Nucleus accumbens (tissue), 56 donors: Measurements from ENCODE around the gene PHACTR1.

Experiments
- DNase-seq, 56 donors: peaks; one replicate each; lab custom pipeline; 2025; lab: John Stamatoyannopoulos, UW

PHACTR1 gene

DNA sequence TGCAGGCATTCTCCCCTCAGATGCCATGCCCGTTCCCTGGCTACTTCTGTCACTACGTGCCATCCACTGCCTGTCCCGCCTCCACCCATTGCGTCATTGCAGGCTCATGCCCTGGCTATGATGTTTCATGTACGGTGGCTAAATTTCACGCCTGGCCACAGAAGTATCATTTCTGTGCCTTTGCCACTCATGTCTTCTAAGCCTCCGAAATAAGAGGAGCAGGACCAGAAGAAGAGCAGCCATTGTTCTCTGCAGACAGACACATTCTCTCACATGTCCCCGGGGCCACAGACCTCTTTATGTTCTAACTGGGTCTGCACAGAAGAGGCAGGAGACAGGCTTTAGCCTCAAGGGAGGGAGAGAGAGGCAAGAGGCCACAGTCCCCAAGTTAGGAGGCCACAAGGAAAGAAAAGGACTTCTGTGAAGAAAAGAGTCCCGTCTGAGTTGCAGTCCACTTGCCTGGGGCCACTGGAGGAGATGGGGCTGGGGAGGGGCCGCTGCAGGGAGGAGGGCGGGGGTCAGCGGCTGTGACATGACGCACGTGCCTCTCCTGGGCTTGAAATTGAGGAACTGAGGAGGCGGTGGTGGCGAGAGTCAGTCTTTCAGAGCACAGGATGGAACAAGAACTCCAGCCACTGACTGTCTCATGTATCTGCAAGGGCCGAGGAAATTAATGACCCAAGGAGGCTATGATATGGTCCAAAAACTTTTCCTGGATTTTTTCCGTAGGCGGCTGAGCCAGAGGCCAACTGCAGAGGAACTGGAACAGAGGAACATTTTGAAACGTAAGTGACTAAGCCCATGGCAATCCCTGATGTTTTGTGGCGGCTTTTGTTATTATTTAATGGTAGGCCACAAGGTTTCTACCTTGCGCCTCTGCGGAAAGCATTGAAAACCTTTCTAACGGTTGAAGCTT lies 555.8 kb downstream of the PHACTR1 start:
- DNase-seq: peak in 11 of 56 donors; percentile 12 to 55 (median 20)

DNA sequence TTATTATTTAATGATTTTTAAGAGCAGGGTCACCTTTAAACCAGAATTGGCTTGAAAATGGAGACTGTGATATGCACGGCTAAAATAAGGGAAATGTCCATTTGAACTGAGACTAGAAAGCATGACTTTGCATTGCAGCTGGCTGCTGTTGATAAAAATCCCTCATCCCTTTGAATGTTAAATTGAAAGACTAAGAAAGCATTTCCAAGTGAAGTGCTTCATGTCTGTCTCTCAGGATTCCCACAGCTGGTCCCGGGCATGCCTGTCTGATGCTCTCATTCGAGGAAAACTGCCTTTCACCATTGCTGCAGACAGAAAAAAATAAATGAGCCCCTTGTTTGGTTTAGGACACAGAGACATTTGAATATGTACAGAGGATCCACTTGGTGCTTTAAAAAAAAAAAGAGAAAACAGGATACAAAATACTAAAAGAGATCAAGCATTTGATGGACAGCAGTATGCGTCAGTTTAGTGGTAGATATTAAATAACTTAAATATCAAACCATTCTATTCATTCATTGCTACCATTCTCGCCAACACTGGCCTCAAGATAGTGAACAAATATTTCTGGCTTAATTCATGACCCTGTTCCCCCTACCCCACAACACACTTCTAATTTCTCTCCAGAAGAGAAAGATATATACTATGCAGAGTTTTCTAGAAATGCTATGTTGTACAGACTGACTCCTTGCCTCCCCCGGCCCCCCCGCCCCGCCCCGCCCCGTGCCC lies 556.8 kb downstream of the PHACTR1 start:
- peak in 16 of 56 donors; percentile 7 to 52 (median 18) for DNase-seq

DNA sequence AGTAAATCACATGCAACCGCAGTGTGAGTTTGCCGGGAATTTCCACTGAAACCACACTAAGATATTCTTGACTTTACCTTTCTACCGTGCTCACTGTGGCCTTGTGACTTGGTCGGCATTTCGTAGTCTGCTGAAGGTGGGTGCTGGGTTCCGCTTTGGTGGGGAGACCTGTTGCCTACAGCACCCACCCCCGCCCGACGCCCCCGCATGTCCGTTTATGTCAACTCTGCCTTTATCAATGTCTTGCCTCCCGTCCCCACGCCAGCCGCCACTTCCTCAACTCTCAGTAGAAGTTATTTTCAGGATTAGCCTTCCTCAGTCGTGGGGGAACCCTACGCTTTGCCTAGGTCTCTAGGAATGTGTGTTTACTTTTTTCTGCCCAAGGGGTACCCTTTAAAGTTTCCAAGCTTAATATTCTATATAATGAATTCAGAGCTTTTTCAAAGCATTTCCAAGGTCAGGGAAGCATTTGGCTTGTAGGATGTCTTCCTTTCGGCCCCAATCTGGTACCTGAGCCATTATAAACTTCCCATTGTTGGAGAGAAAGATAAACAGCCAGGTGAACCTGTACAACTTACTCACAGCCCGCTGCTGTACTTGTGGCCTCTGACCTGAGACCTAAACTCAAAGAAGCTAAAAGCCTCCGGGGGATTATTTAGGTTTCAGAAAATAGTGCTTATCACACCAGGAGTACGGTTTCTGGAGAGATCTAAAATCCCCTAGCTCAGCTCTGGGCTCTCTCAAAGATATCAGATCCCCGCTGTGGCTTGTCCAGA lies 557.6 kb downstream of the PHACTR1 start:
- DNase-seq: peak in 8 of 56 donors; percentile 9 to 52 (median 22)

DNA sequence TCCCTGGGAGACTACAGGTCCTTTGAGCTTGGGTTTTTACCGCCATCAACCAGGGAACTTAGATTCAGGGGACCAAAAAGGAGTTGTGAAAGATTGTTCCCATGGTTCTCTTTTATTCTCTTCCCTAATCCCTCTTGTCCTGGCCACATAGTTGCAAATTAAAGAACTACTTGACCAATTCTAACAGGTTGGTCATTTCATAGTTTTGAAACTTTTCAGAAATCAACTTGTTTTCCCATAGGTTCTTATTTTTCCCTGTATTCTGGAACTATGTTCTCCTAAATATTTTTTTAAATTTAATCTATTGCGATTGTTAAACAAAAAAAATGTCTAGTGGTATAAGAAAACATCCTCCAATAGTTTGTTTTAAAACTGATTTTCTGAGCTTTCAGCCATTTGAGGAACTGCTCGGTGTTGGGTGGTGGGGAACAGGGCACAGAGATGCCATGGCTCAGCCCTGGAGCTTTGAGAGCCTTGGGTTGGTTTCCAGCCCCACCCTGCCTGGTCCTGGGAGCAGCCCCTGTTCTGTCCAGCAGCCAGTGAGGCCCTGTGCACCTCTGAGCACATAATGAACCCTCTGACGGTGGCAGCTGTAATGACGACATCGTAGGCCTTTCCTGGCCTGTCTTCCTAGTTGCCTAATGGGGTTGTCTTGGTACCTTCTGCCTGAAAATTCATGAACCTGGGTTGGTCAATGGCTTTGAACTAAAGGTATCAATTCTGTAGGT lies 558.3 kb downstream of the PHACTR1 start:
- no peak for DNase-seq

DNA sequence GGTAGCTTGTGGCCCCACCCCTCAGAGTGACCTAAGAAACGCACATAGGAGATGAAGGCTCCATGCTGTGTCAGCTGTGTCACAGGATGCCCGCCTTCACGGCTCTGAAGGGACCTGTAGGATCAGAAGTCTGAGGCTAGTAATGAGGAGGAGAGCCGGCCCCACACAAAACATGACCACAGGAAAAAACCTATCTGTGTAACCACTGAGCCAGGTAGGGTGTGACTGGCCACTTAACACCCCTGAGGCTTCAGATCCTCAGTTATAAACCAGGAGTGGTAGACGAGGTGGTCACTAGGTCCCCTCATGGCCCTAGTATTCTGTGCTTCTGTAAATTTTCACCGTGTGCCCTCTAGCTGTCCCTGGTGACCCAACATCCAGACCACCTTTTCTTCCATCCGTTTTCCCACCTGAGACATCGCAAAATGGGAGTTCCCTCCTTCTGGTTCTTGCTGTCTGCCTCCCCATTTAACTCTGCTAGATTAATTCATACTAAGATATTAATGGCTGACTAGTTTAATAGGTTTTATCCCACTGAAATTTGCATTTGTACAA lies 558.9 kb downstream of the PHACTR1 start:
- DNase-seq: no peak

DNA sequence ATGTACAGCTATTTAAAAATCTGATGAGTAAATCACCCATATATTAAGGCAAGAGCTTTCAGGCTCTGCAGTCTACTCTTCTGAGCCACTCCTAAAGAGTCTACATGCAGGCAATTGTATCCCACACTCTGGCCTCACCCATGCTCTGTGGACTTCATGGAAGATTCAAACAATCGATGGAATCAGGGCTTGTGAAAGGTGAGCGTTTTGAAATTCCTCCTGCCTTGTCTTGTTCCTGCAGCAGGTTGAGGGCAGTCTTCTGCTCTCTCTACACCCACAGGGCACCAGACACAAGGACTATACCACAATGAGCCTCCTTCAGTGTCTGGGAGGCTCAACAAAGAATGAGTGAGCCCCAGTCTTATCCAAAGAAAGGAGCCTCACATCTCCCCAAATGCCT lies 560.7 kb downstream of the PHACTR1 start:
- DNase-seq: no peak

DNA sequence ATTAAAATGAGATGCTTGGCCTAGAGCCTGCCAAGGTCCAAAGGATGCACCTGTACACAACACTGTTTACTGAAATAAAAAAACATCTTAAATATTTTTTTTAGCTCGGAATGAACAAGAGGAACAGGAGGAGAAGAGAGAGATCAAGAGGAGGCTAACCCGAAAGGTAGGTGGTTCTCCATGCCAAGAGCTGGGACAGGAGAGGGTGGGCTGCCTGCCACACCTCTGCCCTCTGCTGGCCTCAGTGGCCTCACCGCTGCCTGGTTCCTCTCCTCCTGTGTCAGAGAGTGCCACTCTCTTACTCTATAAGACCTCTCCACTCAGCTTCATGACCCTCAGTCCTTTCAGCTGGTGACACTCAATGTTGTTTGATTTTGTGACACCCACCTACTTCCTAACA lies 561.6 kb downstream of the PHACTR1 start:
- no peak for DNase-seq

DNA sequence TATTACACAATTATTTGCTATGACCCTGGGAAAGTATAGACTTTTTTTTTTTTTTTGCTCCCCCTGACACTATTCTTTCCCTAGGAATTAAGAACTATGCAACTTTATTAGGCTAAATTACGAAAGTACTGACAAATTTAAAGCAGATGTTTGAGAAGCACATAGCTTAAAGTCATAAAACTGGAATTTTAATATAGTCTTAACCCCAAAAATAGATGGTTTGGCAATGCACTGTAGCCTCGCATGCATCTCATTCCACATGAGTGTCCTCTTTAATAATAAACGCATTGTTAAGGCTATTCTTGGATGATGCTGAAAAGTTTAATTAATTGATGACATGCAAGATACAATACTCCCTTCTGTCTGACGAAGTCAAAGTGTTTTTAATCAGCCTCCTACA lies 562.4 kb downstream of the PHACTR1 start:
- no peak for DNase-seq

DNA sequence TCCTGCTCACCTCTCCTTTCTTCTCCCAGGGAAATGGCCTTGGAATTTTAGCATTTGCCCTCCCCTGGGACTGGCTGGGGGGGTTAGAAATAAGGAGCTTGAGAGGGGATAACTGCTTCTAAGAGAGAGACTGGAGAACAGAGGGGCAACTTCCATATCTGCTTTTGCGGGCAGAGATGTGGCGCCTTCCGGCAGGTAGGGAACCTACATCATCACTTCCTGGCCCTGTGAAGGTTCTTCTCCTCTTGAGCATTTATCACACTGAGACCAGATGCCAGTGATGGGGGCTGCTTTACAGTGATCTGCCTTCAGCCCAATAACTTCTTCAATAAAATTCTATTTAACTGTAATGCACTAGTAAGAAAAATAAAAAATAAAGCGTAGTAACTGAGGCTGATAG lies 563.7 kb downstream of the PHACTR1 start:
- no peak for DNase-seq

DNA sequence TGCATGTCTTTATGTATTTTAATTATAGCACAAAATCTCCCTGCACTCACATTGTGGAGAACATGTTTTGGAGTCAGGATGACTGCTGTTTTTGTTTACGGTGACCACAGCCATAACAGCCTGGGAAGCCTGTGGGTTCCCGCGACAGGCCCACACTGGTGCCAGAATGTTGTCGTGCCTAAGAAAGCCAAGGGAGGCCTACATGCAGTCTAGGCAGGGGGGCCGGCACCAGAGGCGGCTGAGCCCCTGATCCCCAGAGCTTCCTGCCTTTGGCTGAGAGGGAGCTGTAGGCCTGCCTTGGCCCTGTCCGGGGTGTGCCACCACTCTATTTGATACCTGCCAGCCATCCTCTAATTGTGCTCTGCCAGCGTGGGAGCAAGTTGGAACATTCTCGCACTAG lies 565.1 kb downstream of the PHACTR1 start:
- DNase-seq: no peak

DNA sequence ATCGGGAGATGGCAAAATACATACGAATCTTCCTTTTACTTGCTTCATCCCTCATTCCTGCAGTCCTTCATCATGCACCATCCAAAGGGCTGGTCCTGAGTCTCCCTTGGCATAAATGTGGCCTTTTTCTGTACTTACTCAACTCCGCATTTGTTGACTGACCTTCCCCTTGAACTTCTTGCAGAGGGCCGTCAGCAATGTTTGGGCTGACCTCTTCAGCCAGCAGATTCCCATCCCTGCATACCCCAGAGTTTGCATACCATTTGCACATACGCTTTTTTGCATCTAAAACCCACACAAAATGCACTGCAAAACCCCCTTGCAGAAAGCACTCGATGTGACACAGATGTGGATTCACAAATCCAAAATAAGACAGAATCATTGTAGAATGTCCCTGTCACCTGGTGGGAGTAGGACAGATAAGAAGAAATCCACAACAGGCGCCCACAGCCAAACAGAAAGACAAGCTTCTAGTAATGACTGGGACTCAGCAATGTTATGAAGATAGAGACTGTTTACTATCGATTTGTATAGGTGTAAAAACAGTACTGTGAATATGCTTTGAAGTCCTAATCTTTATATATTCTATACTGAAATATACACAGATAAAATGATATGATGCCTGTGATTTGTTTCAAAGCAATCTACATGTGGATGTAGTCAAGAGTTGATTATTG lies 566.0 kb downstream of the PHACTR1 start:
- DNase-seq: no peak

DNA sequence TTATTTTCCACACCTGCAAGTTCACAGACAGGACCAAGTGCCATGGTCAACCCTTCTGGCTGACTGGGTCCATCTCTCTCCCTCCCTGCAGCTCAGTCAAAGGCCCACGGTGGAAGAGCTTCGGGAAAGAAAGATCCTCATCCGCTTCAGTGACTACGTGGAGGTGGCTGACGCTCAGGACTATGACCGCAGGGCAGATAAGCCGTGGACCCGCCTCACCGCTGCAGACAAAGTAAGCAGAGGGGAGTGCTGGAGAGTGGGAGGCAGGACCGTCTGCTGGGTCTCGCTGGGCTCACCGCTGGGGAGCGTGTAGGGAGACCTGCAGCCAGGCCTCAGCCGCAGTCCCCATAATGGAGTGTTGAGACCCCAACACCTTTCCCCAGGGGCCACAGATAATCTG lies 566.8 kb downstream of the PHACTR1 start:
- no peak for DNase-seq

DNA sequence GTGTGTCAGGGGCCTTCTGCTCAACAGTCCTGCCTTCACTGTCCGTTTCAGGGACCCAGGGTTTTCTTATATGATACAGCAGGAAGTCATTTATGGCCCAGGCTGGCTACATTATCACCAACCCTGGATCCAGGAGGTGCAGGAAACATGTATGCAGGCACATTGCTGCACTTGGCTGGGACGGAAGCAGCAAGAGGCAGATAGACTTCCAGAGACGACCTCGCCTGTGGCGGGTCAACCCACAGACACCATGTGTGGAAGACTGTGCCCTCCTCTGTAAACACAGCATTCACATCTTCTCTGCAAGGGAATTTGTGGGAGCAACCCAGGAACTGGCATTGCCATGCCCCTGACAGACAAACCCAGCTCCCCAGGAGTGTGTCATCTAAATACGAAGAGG lies 568.1 kb downstream of the PHACTR1 start:
- no peak for DNase-seq

DNA sequence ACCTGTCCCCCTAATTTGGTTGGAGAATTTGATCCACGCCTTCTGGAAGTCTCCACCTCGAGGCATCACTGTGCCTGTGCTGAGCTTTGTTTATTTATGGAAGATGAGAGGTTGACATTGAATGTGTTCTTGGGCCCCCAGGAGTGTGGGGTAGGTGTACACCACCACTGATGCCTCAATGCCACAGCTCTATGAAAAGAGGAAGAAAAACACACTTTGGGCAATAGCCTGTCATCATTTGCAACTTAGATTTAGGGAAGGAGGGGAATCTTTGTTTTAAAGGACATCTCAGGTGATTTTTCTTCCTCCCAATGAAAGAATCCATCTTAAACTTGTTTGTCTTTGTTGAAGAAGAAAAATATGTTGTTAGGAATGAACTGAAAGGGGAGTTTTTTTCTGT lies 569.1 kb downstream of the PHACTR1 start:
- DNase-seq: no peak

DNA sequence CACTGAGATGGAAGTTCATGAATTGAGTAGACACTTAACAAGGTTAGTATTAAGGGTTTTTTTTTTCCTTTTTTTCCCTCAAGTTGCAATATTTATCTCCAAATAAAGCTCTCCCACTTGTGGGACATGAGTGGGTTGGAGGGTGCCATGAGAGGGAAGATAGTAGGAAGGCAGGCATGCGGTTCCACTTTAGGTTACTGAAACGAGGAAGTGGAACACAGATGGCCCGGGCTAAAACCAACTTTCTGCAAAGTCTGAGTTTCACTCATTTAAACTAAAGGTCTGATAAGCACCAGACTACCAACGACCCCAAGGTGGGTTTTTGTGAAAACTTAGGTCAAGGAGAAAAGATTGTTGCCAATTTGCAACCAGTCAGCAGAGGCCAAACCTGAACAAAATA lies 569.6 kb downstream of the PHACTR1 start:
- peak in 4 of 56 donors; percentile 9 to 25 (median 18) for DNase-seq

DNA sequence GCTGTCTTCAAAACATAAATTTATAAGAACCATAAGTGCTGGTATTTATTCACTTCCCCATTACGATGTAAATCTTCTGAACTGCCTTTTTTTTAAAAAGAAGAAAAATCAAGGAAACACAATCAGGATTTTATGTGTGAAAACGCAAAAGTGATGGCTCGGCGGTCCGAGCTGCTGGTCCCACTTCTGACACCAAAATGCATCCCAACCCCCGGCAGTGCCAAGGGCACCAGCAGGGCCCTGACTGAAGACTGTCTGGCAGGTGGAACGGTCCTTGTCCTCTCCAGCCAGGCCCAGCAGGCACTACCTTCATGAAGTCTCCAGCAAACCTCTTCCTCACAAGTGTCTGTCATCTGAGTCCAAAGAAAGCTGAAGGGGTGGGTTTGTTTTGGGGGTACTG lies 570.5 kb downstream of the PHACTR1 start:
- no peak for DNase-seq

DNA sequence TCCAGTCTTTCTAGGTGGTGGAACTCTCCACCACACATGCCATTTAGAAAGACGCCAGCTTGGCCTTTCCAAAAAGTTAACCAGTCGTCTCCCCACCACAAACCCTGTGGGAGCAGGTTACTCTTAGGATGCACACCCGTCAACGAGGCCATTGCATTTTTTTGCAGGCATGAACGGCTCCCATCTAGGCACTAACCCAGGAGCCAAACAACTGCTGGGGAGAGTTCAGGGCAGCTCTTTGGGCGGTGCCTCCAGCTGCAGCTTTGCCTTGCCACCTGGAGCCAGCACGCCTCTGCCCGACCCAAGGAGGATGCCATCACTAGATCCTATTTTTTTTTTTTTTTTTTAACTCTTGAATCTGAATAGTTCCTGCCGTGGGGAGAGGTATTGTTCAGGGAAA lies 571.9 kb downstream of the PHACTR1 start:
- no peak for DNase-seq

DNA sequence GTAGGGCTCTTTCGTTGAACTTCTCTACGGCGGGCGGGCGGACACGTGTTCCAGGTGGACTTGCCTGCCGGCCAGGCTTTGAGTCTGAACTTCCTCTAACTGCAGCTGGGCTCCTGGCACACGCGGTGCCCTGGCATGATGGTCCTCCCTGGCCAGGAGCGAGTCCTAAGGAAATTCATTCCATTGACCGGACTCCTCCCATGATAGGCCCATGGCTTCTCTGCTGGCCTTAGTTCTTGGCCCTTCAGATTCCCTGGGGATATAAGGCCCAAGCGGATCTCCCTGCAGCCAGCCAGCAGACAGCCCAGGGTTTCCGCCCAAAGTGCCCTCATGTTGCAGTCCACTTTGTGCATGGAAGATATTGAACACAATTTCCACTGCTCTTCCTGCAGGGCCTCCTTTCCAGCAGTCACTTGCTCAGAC lies 572.4 kb downstream of the PHACTR1 start:
- DNase-seq: no peak

DNA sequence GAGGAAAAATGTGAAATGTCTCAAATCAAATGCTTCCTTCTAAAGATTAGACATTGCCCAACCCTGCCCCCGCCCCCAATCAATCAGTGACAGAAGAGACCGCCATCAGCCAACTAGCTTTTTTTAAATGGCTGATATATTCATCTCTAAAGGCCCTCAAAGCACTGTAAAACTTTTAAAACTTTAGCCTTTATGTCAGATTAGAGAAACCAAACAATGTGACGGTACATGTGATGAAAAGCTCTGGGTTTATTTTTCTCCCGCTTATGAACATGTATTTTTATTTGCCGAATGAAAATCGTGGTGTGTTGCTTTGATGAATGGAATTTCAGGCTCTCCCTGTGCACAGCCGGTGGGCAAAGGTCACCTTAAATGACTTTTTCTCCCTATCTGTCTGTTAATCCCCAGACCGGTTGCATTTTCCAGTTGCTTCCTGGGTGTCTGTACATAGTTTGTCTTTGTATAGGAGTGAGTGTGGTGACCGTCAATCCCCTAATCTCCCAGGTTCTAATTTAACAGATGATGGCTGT lies 573.3 kb downstream of the PHACTR1 start:
- no peak for DNase-seq
